GM12878 (cell line): ENCODE results near the gene POLR1A. TPM values are rescaled to one million over a fixed set of nuclear protein-coding genes. Genes with fewer than 3 reads are reported as not detected.

ENCODE experiments used
- ATAC-seq: fragments of 200-7000 bp; cut with Tn5 transposase; 3 replicates; pipeline ENCODE4 v1.9.1; 2020; ENCODE audit warnings: mild to moderate bottlenecking, moderate library complexity
- BruUV-seq: library from RNA; stranded (reverse); fragments of 400-500 nt; replicated peaks from 2 replicates; lab custom pipeline; 2021; lab: Mats Ljungman, UMichigan
- CTCF ChIA-PET: fragments of 300-600 bp; sonication (Branson Sonifier 250); formaldehyde crosslinking; extraction: SDS; loops from one replicate; lab custom pipeline; 2021; ENCODE audit warnings: inconsistent platforms; lab: Yijun Ruan, JAX
- POLR2A ChIA-PET: fragments of 350-600 bp; formaldehyde crosslinking; extraction: SDS; loops from one replicate; lab custom pipeline; 2021; ENCODE audit warnings: inconsistent platforms; lab: Charles Lee
- RAD21 ChIA-PET: fragments of 300-600 bp; sonication (Branson Sonifier 250); formaldehyde crosslinking; loops from one replicate; lab custom pipeline; 2023; ENCODE audit warnings: antibody characterized with exemption; ENCODE audit not compliant: unreplicated experiment; lab: Charles Lee
- SMC1A ChIA-PET: fragments of 300-600 bp; sonication (Branson Sonifier 250); formaldehyde crosslinking; loops from one replicate; lab custom pipeline; 2023; ENCODE audit not compliant: unreplicated experiment, uncharacterized antibody; lab: Charles Lee
- DNase-seq: peaks from one replicate; pipeline ENCODE4 v3.0.0-alpha.2; 2011; ENCODE audit warnings: low read depth, low spot score
- FAIRE-seq: peaks from 3 replicates; lab custom pipeline; 2011; peaks lifted over from hg19 to GRCh38; lab: Jason Lieb, UNC
- H2AFZ ChIP-seq: 2 replicates; pipeline ENCODE4 v1.6.0; 2011; ENCODE audit warnings: low read depth, low read length, control low read depth; ENCODE audit not compliant: control insufficient read depth
- H3K27ac ChIP-seq: 2 replicates; pipeline ENCODE4 v1.5.1; 2011; ENCODE audit warnings: control low read depth; ENCODE audit not compliant: control insufficient read depth, insufficient read depth
- H3K27me3 ChIP-seq, 2 experiments: replicated peaks in 1 of 2; 2 replicates each; pipeline versions ENCODE4 v1.6.0 to v1.6.1; 2011; ENCODE audit warnings: low read length in 1 of 2; ENCODE audit not compliant: control insufficient read depth in 2 of 2, insufficient read depth in 2 of 2
- H3K36me3 ChIP-seq, 2 experiments: 2 replicates each; pipeline ENCODE4 v1.5.1; 2011; ENCODE audit warnings: low read length in 1 of 2; ENCODE audit not compliant: control insufficient read depth in 2 of 2, insufficient read depth in 2 of 2
- H3K4me1 ChIP-seq: 2 replicates; pipeline ENCODE4 v1.6.1; 2011; ENCODE audit warnings: mild to moderate bottlenecking, low read length, moderate library complexity, mixed read lengths; ENCODE audit not compliant: control insufficient read depth, insufficient read depth
- H3K4me2 ChIP-seq: 2 replicates; pipeline ENCODE4 v1.6.0; 2011; ENCODE audit warnings: control low read depth; ENCODE audit not compliant: control insufficient read depth, insufficient read depth
- H3K4me3 ChIP-seq: fragments of 200-600 bp; sonication (generic); 2 replicates; pipeline ENCODE4 v1.5.1; 2016
- H3K79me2 ChIP-seq: 2 replicates; pipeline ENCODE4 v1.6.0; 2011; ENCODE audit warnings: low read length; ENCODE audit not compliant: control insufficient read depth, insufficient read depth
- H3K9ac ChIP-seq: 2 replicates; pipeline ENCODE4 v1.8.0; 2011; ENCODE audit warnings: low read length, control low read depth, mixed read lengths; ENCODE audit not compliant: control insufficient read depth, insufficient read depth
- H3K9me3 ChIP-seq: replicated peaks from 3 replicates; pipeline ENCODE4 v1.5.1; 2011; ENCODE audit warnings: mild to moderate bottlenecking, low read length; ENCODE audit not compliant: control insufficient read depth, insufficient read depth
- H4K20me1 ChIP-seq: 2 replicates; pipeline ENCODE4 v1.6.0; 2011; ENCODE audit not compliant: control insufficient read depth, insufficient read depth
- BACH1 ChIP-seq: fragments of 450-650 bp; IDR thresholded peaks from 2 replicates; pipeline ENCODE4 v1.6.1; 2017; ENCODE audit warnings: mild to moderate bottlenecking, borderline replicate concordance
- BCL11A ChIP-seq: IDR thresholded peaks from 2 replicates; pipeline ENCODE4 v1.6.1; 2011; ENCODE audit warnings: low read depth, low read length
- CEBPB ChIP-seq, 2 experiments: fragments of 150-350 bp in 1 of 2; IDR thresholded peaks; 2 replicates each; pipeline ENCODE4 v1.6.1; 2012 to 2014; ENCODE audit warnings: low read depth in 2 of 2, low read length in 2 of 2, borderline replicate concordance in 1 of 2, inconsistent platforms in 1 of 2
- CEBPZ ChIP-seq: fragments of 150-350 bp; IDR thresholded peaks from 2 replicates; pipeline ENCODE4 v1.6.1; 2016; ENCODE audit warnings: low read depth, low read length
- FOS ChIP-seq: IDR thresholded peaks from 3 replicates; pipeline ENCODE4 v1.6.1; 2011; ENCODE audit warnings: borderline replicate concordance; ENCODE audit not compliant: insufficient read length; ENCODE audit errors: extremely low read depth
- GABPA ChIP-seq: IDR thresholded peaks from 2 replicates; pipeline ENCODE4 v1.6.1; 2014; ENCODE audit warnings: antibody characterized with exemption, low read depth, mild to moderate bottlenecking, inconsistent platforms
- HDGF ChIP-seq: fragments of 450-650 bp; IDR thresholded peaks from 2 replicates; pipeline ENCODE4 v1.6.1; 2016; ENCODE audit warnings: antibody characterized with exemption
- MAX ChIP-seq: IDR thresholded peaks from 2 replicates; pipeline ENCODE4 v1.6.1; 2012; ENCODE audit warnings: low read depth, low read length, improper control_type of control experiment
- MTA2 ChIP-seq: fragments of 450-650 bp; IDR thresholded peaks from 2 replicates; pipeline ENCODE4 v1.6.1; 2016; ENCODE audit warnings: low read depth, mild to moderate bottlenecking, moderate library complexity
- MTA3 ChIP-seq: IDR thresholded peaks from 2 replicates; pipeline ENCODE4 v1.6.1; 2012; ENCODE audit warnings: low read length, inconsistent platforms, borderline replicate concordance
- NFXL1 ChIP-seq: fragments of 450-650 bp; IDR thresholded peaks from 2 replicates; pipeline ENCODE4 v1.6.1; 2017; ENCODE audit warnings: antibody characterized with exemption, mild to moderate bottlenecking, borderline replicate concordance
- NR2C2 ChIP-seq: IDR thresholded peaks from 2 replicates; pipeline ENCODE4 v1.6.1; 2011; ENCODE audit warnings: borderline replicate concordance, low read depth; ENCODE audit not compliant: control insufficient read depth, insufficient read length
- RAD51 ChIP-seq: fragments of 450-650 bp; IDR thresholded peaks from 2 replicates; pipeline ENCODE4 v1.6.1; 2016; ENCODE audit warnings: moderate library complexity, mild to moderate bottlenecking, inconsistent platforms
- SREBF2 ChIP-seq: IDR thresholded peaks from 2 replicates; pipeline ENCODE4 v1.6.1; 2012; ENCODE audit warnings: mild to moderate bottlenecking, low read length
- TAF1 ChIP-seq: IDR thresholded peaks from 2 replicates; pipeline ENCODE4 v1.6.1; 2011; ENCODE audit warnings: mild to moderate bottlenecking, low read depth, low read length, borderline replicate concordance
- TCF3 ChIP-seq: IDR thresholded peaks from 2 replicates; pipeline ENCODE4 v1.6.1; 2012; ENCODE audit warnings: low read depth, mild to moderate bottlenecking, low read length, borderline replicate concordance; ENCODE audit not compliant: insufficient read depth
- USF2 ChIP-seq: IDR thresholded peaks from 2 replicates; pipeline ENCODE4 v1.6.1; 2011; ENCODE audit warnings: low read depth, low read length, improper control_type of control experiment, borderline replicate concordance
- WRNIP1 ChIP-seq: IDR thresholded peaks from 2 replicates; pipeline ENCODE4 v1.6.1; 2011; ENCODE audit warnings: low read depth, low read length, improper control_type of control experiment, borderline replicate concordance
- ZNF622 ChIP-seq: fragments of 450-650 bp; IDR thresholded peaks from 2 replicates; pipeline ENCODE4 v1.6.1; 2017; ENCODE audit warnings: mild to moderate bottlenecking, inconsistent platforms
- WGBS: methylation state at CpG from one replicate; pipeline ENCODE4 v1.1.6; 2016; ENCODE audit warnings: low lambda C conversion rate; ENCODE audit not compliant: insufficient replicate concordance, insufficient coverage; ENCODE audit errors: missing lambda C conversion rate; 5-methylcytosine and 5-hydroxymethylcytosine counted together
- in situ Hi-C: fragments of 300-500 bp; cut with MboI; formaldehyde crosslinking; loops from 9 replicates; pipeline ENCODE4 v1.14.3; 2018; ENCODE audit warnings: mixed read lengths
- intact Hi-C: fragments of 100-400 bp; cut with micrococcal nuclease; formaldehyde crosslinking; loops from one replicate; pipeline ENCODE4 v1.14.2; 2022; ENCODE audit not compliant: unreplicated experiment
- polyA plus RNA-seq, 11 experiments: library from polyadenylated mRNA; depleted of rRNA in 4 of 11; unstranded in 6 of 11; stranded (reverse) in 5 of 11; fragments of >200 nt; fragmentation: Nextera tagmentation in 4 of 11; fragmentation: Illumina TruSeq in 1 of 11; extraction: Ambion mirVana in 4 of 11; extraction: Trizol in 1 of 11; gene quantifications; 1 replicate in 1 of 11; 2 replicates in 10 of 11; pipeline versions ENCODE4 v1.2.1 to v1.2.3, GENCODE V29; 2011 to 2016; ENCODE audit warnings: inconsistent platforms in 2 of 11, missing spikeins in 2 of 11, low read depth in 1 of 11
- total RNA-seq, 4 experiments: library from RNA; depleted of rRNA in 3 of 4; stranded (reverse); fragments of >200 nt in 3 of 4; fragmentation: Illumina TruSeq in 1 of 4; extraction: Trizol in 1 of 4; gene quantifications; 2 replicates each; pipeline versions ENCODE4 v1.2.1 to v1.2.3, GENCODE V29; 2013 to 2021

Gene POLR1A
- total and polyA plus RNA-seq, 10 of the 15 experiments (the other 5 are each of a cell fraction or from before 2014, with no cell fraction given) = 2.1 to 53.9 (median 17.8) TPM

GRCh38 chr2:86035883-86036668, 69.6 kb downstream of the POLR1A start:
- 3% methylated on average over 10 of the region's 10 CpGs for WGBS
- Histone ChIP-seq H3K4me2 (peak overlapping the region; percentile 72), H3K79me2 (no peaks in the 10 kb centered on the region), H3K4me1 (peaks cover 37% of the 10 kb centered on the region), H4K20me1 (no peaks in the 10 kb centered on the region), H3K4me3 (peak overlapping the region; percentile 49; the same call in 1 of the 2 replicates), H3K27me3 (no peaks in the 10 kb centered on the region), H2AFZ (peak overlapping the region; percentile 36), H3K27ac (peak overlapping the region; percentile 76), H3K9me3 (no peaks in the 10 kb centered on the region), H3K9ac (peak overlapping the region; percentile 46), H3K36me3 (peaks cover 35 to 44% of the 10 kb centered on the region in 2 experiments)
- ChIA-PET RAD21 (interaction anchor here (0.6 to 4.4 kb wide), 39 partner anchors 8 to 399 kb away, joined by 3 to 132 read pairs (median 6); partner anchors contain the start of genes POLR1A, PTCD3 and ST3GAL5), SMC1A (interaction anchor here (0.6 to 4.8 kb wide), 41 partner anchors 9 to 332 kb away, joined by 3 to 114 read pairs (median 6); partner anchors contain the start of genes POLR1A, PTCD3 and ST3GAL5), POLR2A (interaction anchor here (0.5 to 4.0 kb wide), 20 partner anchors 14 to 628 kb away, joined by 3 to 43 read pairs (median 4); partner anchors contain the start of genes KDM3A, PTCD3 and ST3GAL5), CTCF (interaction anchor here (0.6 to 6.8 kb wide), 29 partner anchors 9 to 399 kb away, joined by 3 to 100 read pairs (median 6); partner anchors contain the start of gene ST3GAL5)
- FAIRE-seq (peak; percentile 96), ATAC-seq (peak; percentile 92), DNase-seq (peak; percentile 71)
- intact Hi-C loops = loop anchor here (1.0 to 2.0 kb wide), 5 partner anchors 37 to 209 kb away; no protein-coding TSS in a partner anchor
- in situ Hi-C loops = no loop called here
- no TSS peak for BruUV-seq
- TF ChIP-seq TAF1 = no peak; the same call in 1 of the 2 replicates
- no peak for TF ChIP-seq CEBPZ
- no peak for TF ChIP-seq NR2C2
- no peak for TF ChIP-seq FOS
- peak; percentile 78; the same call in 1 of the 2 replicates for TF ChIP-seq HDGF
- TF ChIP-seq RAD51 = peak; percentile 92
- no peak for TF ChIP-seq WRNIP1
- TF ChIP-seq CEBPB (IDR thresholded peaks at IDR 0.05; ENCODE audit: borderline replicate concordance in 1 of 2, low read depth in 2 of 2, low read length in 2 of 2) = no peak
- TF ChIP-seq NFXL1 = no peak
- TF ChIP-seq ZNF622 = no peak
- TF ChIP-seq TCF3 = peak; percentile 92
- TF ChIP-seq BCL11A = peak; percentile 70
- no peak for TF ChIP-seq SREBF2
- TF ChIP-seq BACH1 = 0 out of 2 replicates have a peak, but pooled peaks have one; percentile 36
- TF ChIP-seq MTA2 = peak; percentile 51; the same call in 1 of the 2 replicates
- no peak for TF ChIP-seq MTA3
- peak; percentile 65; the same call in 1 of the 2 replicates for TF ChIP-seq USF2
- TF ChIP-seq MAX = no peak; the same call in 1 of the 2 replicates
- TF ChIP-seq GABPA = 0 out of 2 replicates have a peak, but pooled peaks have one; percentile 43
